ENCODE measurements around the gene CD151.

Gene CD151

DNA sequence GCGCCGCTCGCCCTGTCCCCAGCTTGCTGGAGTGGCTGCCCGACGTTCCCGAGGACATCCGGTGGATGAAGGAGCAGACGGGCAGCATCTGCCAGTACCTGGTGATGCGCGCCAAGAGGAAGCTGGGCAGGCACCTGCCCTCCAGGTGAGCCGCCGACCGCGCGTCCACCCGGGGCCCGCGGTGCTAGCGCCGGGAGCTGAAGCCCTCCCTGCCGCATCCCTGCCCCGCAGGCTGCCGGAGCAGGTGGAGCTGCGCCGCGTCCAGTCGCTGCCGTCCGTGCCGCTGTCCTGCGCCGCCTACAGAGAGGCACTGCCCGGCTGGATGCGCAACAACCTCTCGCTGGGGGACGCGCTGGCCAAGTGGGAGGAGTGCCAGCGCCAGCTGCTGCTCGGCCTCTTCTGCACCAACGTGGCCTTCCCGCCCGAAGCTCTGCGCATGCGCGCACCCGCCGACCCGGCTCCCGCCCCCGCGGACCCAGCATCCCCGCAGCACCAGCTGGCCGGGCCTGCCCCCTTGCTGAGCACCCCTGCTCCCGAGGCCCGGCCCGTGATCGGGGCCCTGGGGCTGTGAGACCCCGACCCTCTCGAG, 8.4 kb upstream of the CD151 start:
- no peak for DNase-seq (ENCODE audit: low spot score)
- TF ChIP-seq, protein P1, sequence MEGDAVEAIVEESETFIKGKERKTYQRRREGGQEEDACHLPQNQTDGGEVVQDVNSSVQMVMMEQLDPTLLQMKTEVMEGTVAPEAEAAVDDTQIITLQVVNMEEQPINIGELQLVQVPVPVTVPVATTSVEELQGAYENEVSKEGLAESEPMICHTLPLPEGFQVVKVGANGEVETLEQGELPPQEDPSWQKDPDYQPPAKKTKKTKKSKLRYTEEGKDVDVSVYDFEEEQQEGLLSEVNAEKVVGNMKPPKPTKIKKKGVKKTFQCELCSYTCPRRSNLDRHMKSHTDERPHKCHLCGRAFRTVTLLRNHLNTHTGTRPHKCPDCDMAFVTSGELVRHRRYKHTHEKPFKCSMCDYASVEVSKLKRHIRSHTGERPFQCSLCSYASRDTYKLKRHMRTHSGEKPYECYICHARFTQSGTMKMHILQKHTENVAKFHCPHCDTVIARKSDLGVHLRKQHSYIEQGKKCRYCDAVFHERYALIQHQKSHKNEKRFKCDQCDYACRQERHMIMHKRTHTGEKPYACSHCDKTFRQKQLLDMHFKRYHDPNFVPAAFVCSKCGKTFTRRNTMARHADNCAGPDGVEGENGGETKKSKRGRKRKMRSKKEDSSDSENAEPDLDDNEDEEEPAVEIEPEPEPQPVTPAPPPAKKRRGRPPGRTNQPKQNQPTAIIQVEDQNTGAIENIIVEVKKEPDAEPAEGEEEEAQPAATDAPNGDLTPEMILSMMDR (conservative IDR thresholded peaks at IDR 0.05; ENCODE audit: low read depth) = no peak
- no peak overlapping the region for H3K27ac ChIP-seq
- CTCF ChIA-PET = no interaction called here
- POLR2A ChIA-PET (ENCODE audit: low non-redundant PET) = no interaction called here

DNA sequence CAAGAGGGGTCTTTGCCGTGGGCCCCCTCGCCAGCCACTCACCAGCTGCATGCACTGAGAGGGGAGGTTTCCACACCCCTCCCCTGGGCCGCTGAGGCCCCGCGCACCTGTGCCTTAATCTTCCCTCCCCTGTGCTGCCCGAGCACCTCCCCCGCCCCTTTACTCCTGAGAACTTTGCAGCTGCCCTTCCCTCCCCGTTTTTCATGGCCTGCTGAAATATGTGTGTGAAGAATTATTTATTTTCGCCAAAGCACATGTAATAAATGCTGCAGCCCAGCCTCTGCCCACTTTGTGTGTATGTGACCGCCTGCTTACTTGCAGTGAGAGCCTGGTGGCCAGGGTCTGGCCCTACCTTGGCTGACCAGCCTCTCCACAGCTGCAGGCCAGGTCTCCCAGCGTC, 7.8 kb upstream of the CD151 start:
- no peak overlapping the region; the same call in 1 of the 2 replicates for H3K27ac ChIP-seq
- no peak for DNase-seq (ENCODE audit: low spot score)
- ChIA-PET CTCF (no interaction called here), POLR2A (ENCODE audit: low non-redundant PET) (no interaction called here)
- TF ChIP-seq, protein P1 (conservative IDR thresholded peaks at IDR 0.05; ENCODE audit: low read depth) = no peak

- TF ChIP-seq, protein P1 (conservative IDR thresholded peaks at IDR 0.05; ENCODE audit: low read depth) = no peak
- no peak for DNase-seq (ENCODE audit: low spot score)
- ChIA-PET POLR2A (ENCODE audit: low non-redundant PET) (no interaction called here), CTCF (no interaction called here)
- H3K27ac ChIP-seq = no peak overlapping the region; the same call in 1 of the 2 replicates
Measured at GRCh38 chr11:825366-826226, 7.2 kb upstream of the CD151 start.

- no peak for DNase-seq (ENCODE audit: low spot score)
- POLR2A ChIA-PET (ENCODE audit: low non-redundant PET) = no interaction called here
- TF ChIP-seq, protein P1 (conservative IDR thresholded peaks at IDR 0.05; ENCODE audit: low read depth) = no peak
- H3K27ac ChIP-seq = no peak overlapping the region
- CTCF ChIA-PET = no interaction called here
Measured at GRCh38 chr11:826227-826621, 6.5 kb upstream of the CD151 start.

DNA sequence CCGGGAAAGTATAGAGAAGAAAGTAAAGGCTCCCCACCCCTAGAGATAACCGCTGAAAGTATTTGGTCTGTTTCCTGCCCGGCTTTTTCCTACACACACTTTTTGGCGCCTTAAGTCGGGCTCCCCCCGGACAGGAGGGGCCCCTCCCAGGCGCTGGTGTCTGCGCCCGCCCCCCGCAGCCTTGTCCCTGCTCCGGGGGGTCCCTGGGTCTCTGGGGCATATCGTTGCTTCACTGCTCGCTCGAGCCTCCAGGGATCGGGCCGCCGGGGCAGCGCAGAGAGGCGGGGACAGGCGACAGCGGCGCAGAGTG, 6.0 kb upstream of the CD151 start:
- POLR2A ChIA-PET (ENCODE audit: low non-redundant PET) = no interaction called here
- no peak overlapping the region for H3K27ac ChIP-seq
- DNase-seq (ENCODE audit: low spot score) = no peak
- CTCF ChIA-PET = no interaction called here
- TF ChIP-seq, protein P1 (conservative IDR thresholded peaks at IDR 0.05; ENCODE audit: low read depth) = no peak

DNA sequence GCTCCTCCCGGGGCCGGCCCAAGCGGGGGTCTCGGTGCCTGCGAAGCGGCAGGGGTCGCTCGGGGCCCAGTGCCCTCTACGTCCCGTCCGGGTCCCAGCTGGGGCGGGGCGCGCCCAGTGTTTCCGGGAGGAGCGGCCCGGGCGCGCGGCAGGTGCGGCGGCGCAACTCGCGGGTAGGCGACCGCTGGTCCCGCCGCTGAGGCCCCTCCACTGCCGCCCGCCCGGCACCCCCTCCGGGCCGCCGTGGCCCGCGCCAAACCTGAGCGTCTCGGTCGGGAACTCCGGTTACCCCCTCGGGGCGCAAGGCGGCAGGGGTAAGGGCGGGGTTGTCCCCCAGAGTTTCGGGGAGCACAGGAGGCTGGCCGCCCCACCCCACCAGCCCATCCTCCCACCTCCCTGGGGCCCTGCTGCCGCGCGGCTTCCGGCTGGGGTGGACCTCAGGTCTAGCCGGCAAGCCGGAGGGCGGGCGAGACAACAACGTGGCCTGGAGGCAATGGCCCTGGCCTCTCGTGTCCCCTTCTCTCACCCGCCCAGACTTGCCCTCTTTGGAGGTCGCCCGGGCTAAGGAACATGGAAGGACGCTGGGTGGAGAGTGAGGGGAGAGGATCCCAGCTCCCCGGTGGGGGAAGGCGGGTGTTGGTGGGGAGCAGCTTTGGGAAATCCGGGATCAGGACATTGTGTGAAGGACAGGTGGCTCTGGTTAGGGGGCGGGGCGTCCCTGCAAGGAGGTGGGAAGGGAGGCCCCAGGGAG, 5.4 kb upstream of the CD151 start:
- TF ChIP-seq, protein P1 (conservative IDR thresholded peaks at IDR 0.05; ENCODE audit: low read depth) = no peak
- DNase-seq (ENCODE audit: low spot score) = no peak
- CTCF ChIA-PET = no interaction called here
- POLR2A ChIA-PET (ENCODE audit: low non-redundant PET) = no interaction called here
- H3K27ac ChIP-seq = no peak overlapping the region

All from RWPE1 (cell line).